RPMI7951 (cell line): Measurements from ENCODE around the gene LINC01488. TPM values are rescaled to one million over a fixed set of nuclear protein-coding genes. Genes with fewer than 3 reads are reported as not detected.

Experiments
- DNase-seq: peaks from one replicate; pipeline ENCODE4 v3.0.0-alpha.2; 2012; ENCODE audit warnings: low read depth
- total RNA-seq: library from RNA; depleted of rRNA; stranded (reverse); fragments of >200 nt; shearing (Covaris generic); gene quantifications from 2 replicates; pipeline ENCODE4 v1.2.3, GENCODE V29; 2014

LINC01488 gene
- total RNA-seq, 1 experiment from 2014 or later: not detected

- DNase-seq: no peak
Measured at GRCh38 chr11:69479591-69480271, 1.7 kb upstream of the LINC01488 start.

GRCh38 chr11:69480547-69481392 lies 693 bp upstream of the LINC01488 start:
- DNase-seq: no peak

- DNase-seq: no peak
Measured at GRCh38 chr11:69482322-69482721, 859 bp downstream of the LINC01488 start.

- no peak for DNase-seq
Measured at GRCh38 chr11:69483170-69483569, 1.7 kb downstream of the LINC01488 start.

GRCh38 chr11:69483691-69484426 lies 2.4 kb downstream of the LINC01488 start:
- no peak for DNase-seq

GRCh38 chr11:69484427-69485259 lies 3.2 kb downstream of the LINC01488 start:
- no peak for DNase-seq

GRCh38 chr11:69485337-69486041 lies 4.0 kb downstream of the LINC01488 start:
- no peak for DNase-seq

- DNase-seq: no peak
Measured at GRCh38 chr11:69486056-69486772, 4.8 kb downstream of the LINC01488 start.

- no peak for DNase-seq
Measured at GRCh38 chr11:69486773-69487291, 5.4 kb downstream of the LINC01488 start.

- no peak for DNase-seq
Measured at GRCh38 chr11:69487391-69487790, 5.9 kb downstream of the LINC01488 start.

GRCh38 chr11:69487849-69488542 lies 6.5 kb downstream of the LINC01488 start:
- no peak for DNase-seq

GRCh38 chr11:69488543-69488940 lies 7.1 kb downstream of the LINC01488 start:
- no peak for DNase-seq

GRCh38 chr11:69489031-69489745 lies 7.7 kb downstream of the LINC01488 start:
- DNase-seq: no peak

- DNase-seq: no peak
Measured at GRCh38 chr11:69489746-69490365, 8.4 kb downstream of the LINC01488 start.

GRCh38 chr11:69490516-69490915 lies 9.1 kb downstream of the LINC01488 start:
- no peak for DNase-seq

- DNase-seq: no peak
Measured at GRCh38 chr11:69491071-69492031, 9.9 kb downstream of the LINC01488 start.
